ENCODE data around the gene RPP21.

RPP21 gene

GRCh38 chr6:30349421-30350177 lies 4.6 kb downstream of the RPP21 start:
- Histone ChIP-seq H3K4me1 (ENCODE audit: insufficient read depth, poor library complexity, severe bottlenecking) (no peaks in the 10 kb centered on the region), H3K27ac (ENCODE audit: poor library complexity, severe bottlenecking) (no peak overlapping the region), H3K9me3 (ENCODE audit: severe bottlenecking) (no peaks in the 10 kb centered on the region), H3K27me3 (ENCODE audit: insufficient read depth, poor library complexity, severe bottlenecking) (no peaks in the 10 kb centered on the region), H3K4me3 (ENCODE audit: severe bottlenecking) (no peak overlapping the region), H3K36me3 (ENCODE audit: low read depth) (peaks cover 14% of the 10 kb centered on the region; the same call in 1 of the 2 replicates)
- TF ChIP-seq CTCF (IDR thresholded peaks at IDR 0.05; ENCODE audit: poor library complexity, severe bottlenecking): peak; percentile 6
- ATAC-seq (ENCODE audit: low read depth) (no peak), DNase-seq (ENCODE audit: low spot score) (no peak)

DNA sequence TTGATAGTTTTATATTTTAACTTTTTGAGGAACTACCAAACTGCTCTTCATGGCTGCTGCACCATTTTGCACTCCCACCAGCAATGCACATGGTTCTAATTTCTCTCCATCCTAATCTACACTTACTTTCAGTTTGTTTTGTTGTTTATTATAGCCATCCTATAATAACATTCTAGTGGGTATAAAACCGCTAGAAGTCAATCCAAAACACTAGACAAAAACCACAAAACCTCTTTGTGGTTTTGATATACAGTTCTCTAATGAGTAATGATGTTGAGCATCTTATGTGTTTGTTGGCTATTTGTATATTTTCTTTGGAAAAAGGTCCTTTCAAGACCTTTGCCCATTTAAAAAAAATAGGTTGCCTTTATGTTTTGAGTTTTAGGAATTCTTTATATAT lies 5.6 kb downstream of the RPP21 start:
- Histone ChIP-seq H3K27me3 (ENCODE audit: insufficient read depth, poor library complexity, severe bottlenecking) (no peaks in the 10 kb centered on the region), H3K4me1 (ENCODE audit: insufficient read depth, poor library complexity, severe bottlenecking) (no peaks in the 10 kb centered on the region), H3K9me3 (ENCODE audit: severe bottlenecking) (no peaks in the 10 kb centered on the region), H3K36me3 (ENCODE audit: low read depth) (peaks cover 14% of the 10 kb centered on the region; the same call in 1 of the 2 replicates), H3K4me3 (ENCODE audit: severe bottlenecking) (no peak overlapping the region), H3K27ac (ENCODE audit: poor library complexity, severe bottlenecking) (no peak overlapping the region)
- ATAC-seq (ENCODE audit: low read depth) (no peak), DNase-seq (ENCODE audit: low spot score) (no peak)
- no peak for TF ChIP-seq CTCF (IDR thresholded peaks at IDR 0.05; ENCODE audit: poor library complexity, severe bottlenecking)

DNA sequence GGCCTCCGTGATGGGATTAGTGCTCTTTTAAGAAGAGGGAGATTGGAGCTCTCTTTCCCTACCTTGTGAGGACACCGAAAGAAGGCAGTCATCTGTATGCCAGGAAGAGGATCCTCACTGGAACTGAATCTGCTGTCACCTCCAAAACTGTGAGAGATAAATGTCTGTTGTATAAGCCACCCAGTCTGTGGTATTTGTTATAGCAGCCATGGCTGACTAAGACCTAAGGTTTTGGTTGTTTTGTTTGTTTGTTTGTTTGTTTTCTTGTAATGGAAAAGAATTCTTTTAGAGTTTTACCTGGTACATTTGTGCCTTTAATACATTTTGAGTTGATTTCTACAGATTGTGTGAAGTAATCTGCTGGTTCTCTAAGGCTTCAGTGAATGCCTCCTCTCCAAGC lies 7.6 kb downstream of the RPP21 start:
- ATAC-seq (ENCODE audit: low read depth): no peak
- no peak overlapping the region for H3K27ac ChIP-seq (ENCODE audit: poor library complexity, severe bottlenecking)
- no peak for TF ChIP-seq CTCF (IDR thresholded peaks at IDR 0.05; ENCODE audit: poor library complexity, severe bottlenecking)
- H3K4me1 ChIP-seq (ENCODE audit: insufficient read depth, poor library complexity, severe bottlenecking): no peaks in the 10 kb centered on the region
- H3K9me3 ChIP-seq (ENCODE audit: severe bottlenecking): no peaks in the 10 kb centered on the region
- H3K27me3 ChIP-seq (ENCODE audit: insufficient read depth, poor library complexity, severe bottlenecking): peaks cover 10% of the 10 kb centered on the region
- no peak for DNase-seq (ENCODE audit: low spot score)
- H3K36me3 ChIP-seq (ENCODE audit: low read depth): no peaks in the 10 kb centered on the region
- no peak overlapping the region for H3K4me3 ChIP-seq (ENCODE audit: severe bottlenecking)

DNA sequence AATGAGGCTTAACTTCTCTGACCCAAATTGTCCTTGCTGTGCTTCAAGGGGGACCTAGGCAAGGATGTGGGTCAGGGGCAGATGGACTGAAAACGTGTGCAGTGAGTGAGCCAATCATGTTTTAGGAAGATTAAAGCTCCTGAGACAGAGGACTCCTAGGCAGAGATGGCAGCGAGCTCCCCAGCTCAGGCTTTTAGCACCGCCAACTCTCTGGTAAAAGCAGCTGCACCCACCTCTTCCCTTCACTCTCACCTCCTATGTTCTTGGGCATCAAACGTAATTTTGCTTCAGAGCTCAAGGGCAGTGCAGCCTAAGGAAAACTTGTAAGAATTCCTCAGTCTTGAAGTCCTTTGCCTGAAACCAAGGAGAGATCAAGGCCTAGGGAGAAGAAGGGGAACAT lies 10.3 kb downstream of the RPP21 start:
- Histone ChIP-seq H3K27me3 (ENCODE audit: insufficient read depth, poor library complexity, severe bottlenecking) (peaks cover 37% of the 10 kb centered on the region), H3K36me3 (ENCODE audit: low read depth) (no peaks in the 10 kb centered on the region), H3K4me1 (ENCODE audit: insufficient read depth, poor library complexity, severe bottlenecking) (no peaks in the 10 kb centered on the region), H3K27ac (ENCODE audit: poor library complexity, severe bottlenecking) (no peak overlapping the region), H3K4me3 (ENCODE audit: severe bottlenecking) (no peak overlapping the region), H3K9me3 (ENCODE audit: severe bottlenecking) (no peaks in the 10 kb centered on the region)
- ATAC-seq (ENCODE audit: low read depth) (no peak), DNase-seq (ENCODE audit: low spot score) (no peak)
- no peak for TF ChIP-seq CTCF (IDR thresholded peaks at IDR 0.05; ENCODE audit: poor library complexity, severe bottlenecking)

DNA sequence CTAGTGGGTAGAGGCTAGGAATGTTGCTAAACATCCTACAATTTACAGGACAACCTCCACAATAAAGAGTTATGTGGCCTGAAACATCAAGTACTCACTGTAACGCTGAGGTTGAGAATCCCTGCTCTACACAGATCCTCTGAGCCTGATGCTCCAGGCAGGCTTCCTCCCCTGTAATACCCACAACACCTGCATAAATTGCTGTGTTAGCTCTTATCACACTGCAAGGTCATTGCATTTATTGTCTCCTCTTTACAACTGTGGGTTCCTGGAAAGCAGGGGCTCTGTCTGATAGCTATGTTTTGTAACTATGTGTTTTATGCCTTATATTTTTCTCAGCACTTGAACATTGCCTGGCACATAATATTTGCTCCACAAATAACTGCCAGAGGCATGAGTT lies 11.6 kb downstream of the RPP21 start:
- Histone ChIP-seq H3K4me3 (ENCODE audit: severe bottlenecking) (no peak overlapping the region), H3K27me3 (ENCODE audit: insufficient read depth, poor library complexity, severe bottlenecking) (peaks cover 50% of the 10 kb centered on the region), H3K27ac (ENCODE audit: poor library complexity, severe bottlenecking) (no peak overlapping the region), H3K36me3 (ENCODE audit: low read depth) (no peaks in the 10 kb centered on the region), H3K4me1 (ENCODE audit: insufficient read depth, poor library complexity, severe bottlenecking) (no peaks in the 10 kb centered on the region), H3K9me3 (ENCODE audit: severe bottlenecking) (no peaks in the 10 kb centered on the region)
- TF ChIP-seq CTCF (IDR thresholded peaks at IDR 0.05; ENCODE audit: poor library complexity, severe bottlenecking): no peak
- no peak for DNase-seq (ENCODE audit: low spot score)
- no peak for ATAC-seq (ENCODE audit: low read depth)
